IMR-90 (cell line): Measurements from ENCODE around the gene DNAH3. TPM values are rescaled to one million over a fixed set of nuclear protein-coding genes. Genes with fewer than 3 reads are reported as not detected.

Source experiments
- ATAC-seq: fragments of 200-7000 bp; cut with Tn5 transposase; 2 replicates; pipeline ENCODE4 v1.9.1; 2020; ENCODE audit warnings: low read depth, mild to moderate bottlenecking, moderate library complexity
- BruUV-seq: library from RNA; stranded (reverse); fragments of 400-500 nt; replicated peaks from 2 replicates; lab custom pipeline; 2021; lab: Mats Ljungman, UMichigan
- CTCF ChIA-PET: fragments of 300-600 bp; formaldehyde crosslinking; extraction: SDS; loops from one replicate; lab custom pipeline; 2021; ENCODE audit warnings: antibody characterized with exemption; lab: Yijun Ruan, JAX
- POLR2A ChIA-PET: fragments of 300-600 bp; sonication (Branson Sonifier 250); formaldehyde crosslinking; loops from one replicate; lab custom pipeline; 2022; ENCODE audit warnings: antibody characterized with exemption; ENCODE audit not compliant: unreplicated experiment; lab: Charles Lee
- DNase-seq: peaks from one replicate; pipeline ENCODE4 v3.0.0; 2013
- H2AFZ ChIP-seq: replicated peaks from 2 replicates; pipeline ENCODE3; 2013; ENCODE audit warnings: low read length, mild to moderate bottlenecking; ENCODE audit not compliant: poor library complexity
- H2AK5ac ChIP-seq: 2 replicates; pipeline ENCODE4 v1.6.1; 2013; ENCODE audit warnings: low read depth, low read length, inconsistent platforms
- H2AK9ac ChIP-seq: replicated peaks from 2 replicates; pipeline ENCODE3; 2013; ENCODE audit warnings: mild to moderate bottlenecking, low read depth, low read length, moderate library complexity; ENCODE audit not compliant: poor library complexity
- H2BK120ac ChIP-seq: 2 replicates; pipeline ENCODE4 v1.6.1; 2013; ENCODE audit warnings: low read depth, low read length, inconsistent platforms
- H2BK15ac ChIP-seq: 3 replicates; pipeline ENCODE4 v1.6.1; 2013; ENCODE audit warnings: low read depth, low read length, inconsistent platforms
- H2BK20ac ChIP-seq: 2 replicates; pipeline ENCODE4 v1.6.1; 2013; ENCODE audit warnings: low read depth, mild to moderate bottlenecking, inconsistent platforms, low read length, moderate library complexity
- H2BK5ac ChIP-seq: 2 replicates; pipeline ENCODE4 v1.6.1; 2013; ENCODE audit warnings: mild to moderate bottlenecking, low read depth, low read length, inconsistent platforms; ENCODE audit not compliant: poor library complexity, severe bottlenecking
- H3K14ac ChIP-seq: replicated peaks from 2 replicates; pipeline ENCODE4 v1.6.1; 2013; ENCODE audit warnings: low read depth, low read length, inconsistent platforms
- H3K18ac ChIP-seq: 2 replicates; pipeline ENCODE4 v1.6.1; 2013; ENCODE audit warnings: low read depth, low read length, control low read depth
- H3K23ac ChIP-seq: 2 replicates; pipeline ENCODE4 v1.6.1; 2013; ENCODE audit warnings: low read depth, low read length, inconsistent platforms
- H3K27ac ChIP-seq: 2 replicates; pipeline ENCODE4 v1.5.1; 2013; ENCODE audit warnings: mild to moderate bottlenecking, control low read depth, low read length; ENCODE audit not compliant: insufficient read depth
- H3K27me3 ChIP-seq: 2 replicates; pipeline ENCODE4 v1.6.1; 2013; ENCODE audit warnings: low read length; ENCODE audit not compliant: control insufficient read depth, insufficient read depth
- H3K36me3 ChIP-seq: 2 replicates; pipeline ENCODE4 v1.6.1; 2013; ENCODE audit warnings: low read length, mixed read lengths; ENCODE audit not compliant: control insufficient read depth, insufficient read depth
- H3K4ac ChIP-seq: 2 replicates; pipeline ENCODE4 v1.6.1; 2013; ENCODE audit warnings: low read depth, low read length, inconsistent platforms
- H3K4me1 ChIP-seq: 2 replicates; pipeline ENCODE4 v1.6.1; 2013; ENCODE audit warnings: low read length, mixed read lengths; ENCODE audit not compliant: control insufficient read depth, insufficient read depth
- H3K4me2 ChIP-seq: 2 replicates; pipeline ENCODE4 v1.6.1; 2013; ENCODE audit warnings: low read depth, mild to moderate bottlenecking, control low read depth, low read length, moderate library complexity
- H3K4me3 ChIP-seq: 2 replicates; pipeline ENCODE4 v1.5.1; 2013; ENCODE audit warnings: low read depth, mild to moderate bottlenecking, control low read depth, low read length, moderate library complexity; ENCODE audit not compliant: insufficient read depth
- H3K56ac ChIP-seq: 2 replicates; pipeline ENCODE4 v1.6.1; 2013; ENCODE audit warnings: low read length, inconsistent platforms; ENCODE audit not compliant: insufficient read depth; ENCODE audit errors: extremely low read depth
- H3K79me1 ChIP-seq, 2 experiments: 2 replicates each; pipeline ENCODE4 v1.6.1; 2013; ENCODE audit warnings: low read length in 2 of 2, inconsistent platforms in 1 of 2, low read depth in 1 of 2
- H3K9ac ChIP-seq: 2 replicates; pipeline ENCODE4 v1.6.1; 2013; ENCODE audit warnings: low read depth, low read length, control low read depth
- H3K9me1 ChIP-seq: 2 replicates; pipeline ENCODE4 v1.6.1; 2013; ENCODE audit warnings: low read length, inconsistent platforms; ENCODE audit not compliant: insufficient read depth
- H3K9me3 ChIP-seq: 2 replicates; pipeline ENCODE4 v1.6.1; 2013; ENCODE audit warnings: low read length; ENCODE audit not compliant: control insufficient read depth, insufficient read depth
- H4K20me1 ChIP-seq: 2 replicates; pipeline ENCODE4 v1.6.1; 2013; ENCODE audit warnings: low read length, inconsistent platforms; ENCODE audit not compliant: insufficient read depth
- H4K5ac ChIP-seq: 2 replicates; pipeline ENCODE4 v1.6.1; 2013; ENCODE audit warnings: mild to moderate bottlenecking, low read depth, low read length, control low read depth
- H4K8ac ChIP-seq, 2 experiments: 2 replicates each; pipeline ENCODE4 v1.6.1; 2013; ENCODE audit warnings: low read depth in 2 of 2, low read length in 2 of 2, control low read depth in 1 of 2, inconsistent platforms in 1 of 2
- H4K91ac ChIP-seq: 2 replicates; pipeline ENCODE4 v1.6.1; 2013; ENCODE audit warnings: low read depth, low read length, inconsistent platforms; ENCODE audit not compliant: insufficient read depth
- CEBPB ChIP-seq: IDR thresholded peaks from 2 replicates; pipeline ENCODE4 v1.6.1; 2012; ENCODE audit warnings: low read depth, low read length, improper control_type of control experiment
- MAFK ChIP-seq: IDR thresholded peaks from 2 replicates; pipeline ENCODE4 v1.6.1; 2012; ENCODE audit warnings: low read depth, low read length, improper control_type of control experiment
- MAZ ChIP-seq: IDR thresholded peaks from 2 replicates; pipeline ENCODE4 v1.6.1; 2012; ENCODE audit warnings: low read depth, mild to moderate bottlenecking, low read length, improper control_type of control experiment, moderate library complexity, borderline replicate concordance
- NFE2L2 ChIP-seq: fragments of 150-350 bp; IDR thresholded peaks from 2 replicates; pipeline ENCODE4 v1.6.1; 2016; ENCODE audit warnings: low read depth, mild to moderate bottlenecking, low read length
- SMC3 ChIP-seq: fragments of 150-350 bp; IDR thresholded peaks from 2 replicates; pipeline ENCODE4 v1.6.1; 2016; ENCODE audit warnings: low read depth, mild to moderate bottlenecking, antibody characterized with exemption, low read length, moderate library complexity
- dilution Hi-C: fragments of 300-500 bp; cut with HindIII; formaldehyde crosslinking; loops from one replicate; pipeline ENCODE4 v1.14.3; 2018; ENCODE audit warnings: low sequenced_read_pairs; ENCODE audit not compliant: unreplicated experiment
- in situ Hi-C: fragments of 300-500 bp; cut with MboI; formaldehyde crosslinking; loops from 3 replicates; pipeline ENCODE4 v1.14.3; 2019; ENCODE audit warnings: low sequenced_read_pairs, inconsistent platforms, mixed read lengths
- intact Hi-C: fragments of 100-400 bp; cut with micrococcal nuclease; formaldehyde crosslinking; loops from 2 replicates; pipeline ENCODE4 v1.10.0; 2022
- polyA plus RNA-seq, 3 experiments: library from polyadenylated mRNA; depleted of rRNA; stranded (reverse); fragments of >200 nt; gene quantifications; 2 replicates each; pipeline ENCODE4 v1.2.3, GENCODE V29; 2012; ENCODE audit warnings: low replicate concordance in 1 of 3
- total RNA-seq: library from RNA; depleted of rRNA; stranded (reverse); fragments of >200 nt; gene quantifications from 2 replicates; pipeline ENCODE4 v1.2.3, GENCODE V29; 2012

DNAH3 gene
- total and polyA plus RNA-seq, 2 of the 4 experiments (the other 2 are of a cell fraction): not detected

- H3K4me2 ChIP-seq: no peak overlapping the region
- H2AFZ ChIP-seq: no peak overlapping the region
- ATAC-seq (no peak), DNase-seq (no peak)
- POLR2A ChIA-PET: no interaction called here
- H3K14ac ChIP-seq: no peak overlapping the region
- H4K5ac ChIP-seq: no peak overlapping the region
- TF ChIP-seq MAZ: no peak
- TF ChIP-seq CEBPB: no peak
- TF ChIP-seq NFE2L2: no peak
- TF ChIP-seq SMC3: no peak
- TF ChIP-seq MAFK: no peak
- H3K9ac ChIP-seq: no peak overlapping the region
- H3K18ac ChIP-seq: no peak overlapping the region
- no peaks in the 10 kb centered on the region for H3K9me1 ChIP-seq
- no peaks in the 10 kb centered on the region for H4K20me1 ChIP-seq
- no peak overlapping the region for H4K91ac ChIP-seq
- no peak overlapping the region for H3K4me3 ChIP-seq
- dilution Hi-C loops: no loop called here
- H2BK15ac ChIP-seq: no peak overlapping the region
- no peak overlapping the region for H3K27ac ChIP-seq
- no peaks in the 10 kb centered on the region for H3K36me3 ChIP-seq
- H2AK5ac ChIP-seq: no peak overlapping the region
- H3K27me3 ChIP-seq: peaks cover 3% of the 10 kb centered on the region
- no peak overlapping the region for H2BK120ac ChIP-seq
- in situ Hi-C loops: no loop called here
- no peaks in the 10 kb centered on the region for H3K9me3 ChIP-seq
- no peak overlapping the region for H3K56ac ChIP-seq
- no peak overlapping the region for H3K23ac ChIP-seq
- H2BK5ac ChIP-seq: no peak overlapping the region
- H2AK9ac ChIP-seq: no peak overlapping the region
- intact Hi-C loops: no loop called here
- no peaks in the 10 kb centered on the region for H3K79me1 ChIP-seq
- no peaks in the 10 kb centered on the region for H3K4me1 ChIP-seq
- H4K8ac ChIP-seq: no peak overlapping the region
- CTCF ChIA-PET: no interaction called here
- no peak overlapping the region for H2BK20ac ChIP-seq
- BruUV-seq: no TSS peak
- no peak overlapping the region for H3K4ac ChIP-seq
Measured at GRCh38 chr16:21078563-21078962, 72.1 kb downstream of the DNAH3 start.
